ENCODE measurements around the gene ZNF124. TPM values are rescaled to one million over a fixed set of nuclear protein-coding genes. Genes with fewer than 3 reads are reported as not detected.
"Not testable (repeated sequence)": the region's sequence is repeated elsewhere in the genome, so short reads cannot be mapped to it uniquely, and the experiment has no call there.

Gene ZNF124
- total RNA-seq, 1 experiment from 2014 or later = 8.0 TPM

DNA sequence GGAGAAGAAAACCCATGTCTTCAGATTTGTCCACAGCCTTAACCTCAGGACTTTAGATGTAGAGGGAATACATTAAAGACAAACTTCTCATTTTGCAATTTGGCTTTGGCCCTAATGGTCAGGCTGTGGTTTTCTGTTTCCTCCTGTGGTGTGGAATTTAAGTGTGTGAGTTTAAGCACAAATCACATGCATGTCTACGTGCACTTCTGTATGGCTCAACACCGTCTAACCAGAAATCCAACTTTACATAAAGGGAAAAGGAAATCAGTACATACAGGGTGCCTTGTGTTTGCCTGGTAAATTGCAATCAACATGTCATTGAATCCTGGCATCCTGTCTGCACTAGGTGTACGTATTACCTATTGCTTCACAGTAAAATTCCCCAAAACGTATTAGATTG, 1.2 kb upstream of the ZNF124 start:
- DNase-seq (ENCODE audit: low spot score) = no peak

DNA sequence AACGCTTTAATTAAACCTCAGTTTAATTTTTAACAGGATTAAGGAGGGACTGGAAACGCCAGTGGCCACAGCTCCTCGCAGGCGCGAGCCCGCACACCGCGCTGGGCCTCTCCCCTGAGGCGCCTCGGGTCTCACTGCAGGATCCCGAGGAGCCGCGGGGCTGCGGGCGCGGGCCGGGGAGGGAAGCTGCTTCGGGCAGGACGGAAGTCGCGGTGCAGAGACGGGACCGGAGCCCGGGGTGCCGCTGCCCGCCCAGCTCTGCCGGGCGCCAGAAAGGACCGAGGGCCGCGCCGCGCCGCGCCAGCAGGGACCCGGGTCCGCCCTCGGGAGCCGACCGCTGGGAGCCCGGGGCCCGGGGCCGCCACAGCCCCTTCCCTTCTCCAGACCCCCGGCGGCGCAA, 377 bp downstream of the ZNF124 start:
- DNase-seq (ENCODE audit: low spot score) = not testable (repeated sequence)

- DNase-seq (ENCODE audit: low spot score) = no peak
These were observed 6.1 kb downstream of the ZNF124 start for GRCh38 chr1:247165674-247166073.

- no peak for DNase-seq (ENCODE audit: low spot score)
These were observed 7.1 kb downstream of the ZNF124 start for GRCh38 chr1:247164694-247165093.

DNA sequence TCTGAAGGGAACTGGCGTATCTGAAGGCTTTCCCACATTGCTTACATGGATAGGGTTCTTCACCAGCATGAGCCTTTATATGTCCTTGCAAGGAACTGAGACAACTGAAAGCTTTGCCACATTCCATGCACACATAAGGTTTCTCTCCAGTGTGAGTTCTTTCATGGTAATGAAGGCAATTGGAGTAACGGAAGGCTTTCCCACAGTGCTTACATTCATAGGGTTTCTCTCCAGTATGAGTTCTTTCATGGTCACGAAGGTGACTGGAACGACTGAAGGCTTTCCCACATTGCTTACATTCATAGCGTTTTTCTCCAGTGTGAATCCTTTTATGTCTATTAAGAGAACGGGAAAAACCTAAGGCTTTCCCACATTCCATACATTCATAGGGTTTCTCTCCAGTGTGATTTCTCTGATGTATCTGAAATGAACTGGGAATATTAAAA, 15.0 kb downstream of the ZNF124 start:
- DNase-seq (ENCODE audit: low spot score) = no peak

DNA sequence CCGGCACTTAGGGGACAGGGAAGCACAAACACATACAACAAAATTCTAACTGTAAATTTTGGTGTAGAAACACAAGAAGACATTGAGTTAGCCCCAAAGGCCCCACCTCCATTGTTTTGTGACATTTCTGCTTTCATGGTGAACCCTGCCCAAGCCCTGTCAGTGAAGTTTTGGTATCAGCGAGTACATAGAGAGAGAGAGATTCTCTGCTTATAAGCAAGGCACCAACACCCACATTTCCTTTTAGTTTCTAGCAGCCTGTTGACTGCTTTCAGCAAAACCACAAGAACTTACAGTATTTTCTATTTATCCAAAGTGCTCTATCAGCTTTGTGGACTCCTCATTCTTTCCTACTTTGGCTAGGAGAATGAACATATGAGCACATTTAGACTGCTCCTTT, 24.0 kb downstream of the ZNF124 start:
- no peak for DNase-seq (ENCODE audit: low spot score)

DNA sequence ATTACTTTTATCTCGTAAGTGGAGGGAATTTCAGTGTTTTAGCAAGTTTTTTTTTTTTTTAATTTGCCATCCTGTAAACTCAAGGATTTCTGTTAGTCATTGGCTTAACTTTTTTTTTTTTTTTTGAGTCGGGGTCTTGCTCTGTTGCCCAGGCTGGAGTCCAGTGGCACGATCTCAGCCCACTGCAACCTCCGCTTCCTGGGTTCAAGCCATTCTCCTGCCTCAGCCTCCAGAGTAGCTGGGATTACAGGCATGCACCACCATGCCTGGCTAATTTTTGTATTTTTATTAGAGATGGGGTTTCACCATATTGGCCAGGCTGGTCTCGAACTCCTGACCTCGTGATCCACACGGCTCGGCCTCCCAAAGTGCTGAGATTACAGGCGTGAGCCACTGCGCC, 24.7 kb downstream of the ZNF124 start:
- not testable (repeated sequence) for DNase-seq (ENCODE audit: low spot score)

DNA sequence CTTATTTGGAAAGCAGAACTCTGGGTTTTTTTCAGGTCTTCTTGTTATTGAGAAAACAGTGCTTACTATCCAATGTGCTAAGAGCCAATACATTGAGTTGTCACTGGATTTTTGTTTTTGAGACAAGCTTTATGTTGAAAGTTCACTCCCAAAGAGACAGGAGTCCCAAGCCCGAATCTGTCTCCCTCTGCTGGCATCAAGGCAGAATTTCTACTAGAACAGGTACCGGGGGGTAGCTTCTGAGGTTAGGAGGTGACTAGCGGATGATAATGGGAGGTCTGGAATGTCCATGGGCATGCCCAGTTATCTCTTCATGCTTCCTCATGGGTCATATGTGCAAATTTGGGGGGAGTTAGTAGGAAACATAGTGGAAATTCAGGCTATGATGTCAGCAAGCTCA, 25.1 kb downstream of the ZNF124 start:
- DNase-seq (ENCODE audit: low spot score) = peak; percentile 20

DNA sequence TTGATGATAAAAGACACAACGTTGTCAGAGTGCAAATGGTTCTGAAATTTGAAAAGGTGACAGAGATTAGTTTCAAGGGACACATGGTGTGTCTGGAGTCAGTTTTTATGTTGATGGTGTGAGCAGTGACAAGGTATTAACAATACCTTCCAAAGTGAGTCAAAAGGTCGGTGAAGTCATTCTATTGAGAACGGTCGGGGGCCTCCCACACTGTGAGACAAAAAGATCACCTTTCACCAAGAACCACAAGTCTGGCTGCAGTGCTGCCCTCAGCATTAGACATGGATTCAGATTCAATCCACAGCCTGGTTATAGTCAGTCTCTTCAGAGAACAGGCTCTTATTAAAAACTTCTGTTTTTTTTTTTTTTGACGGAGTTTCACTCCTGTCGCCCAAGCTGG, 26.5 kb downstream of the ZNF124 start:
- DNase-seq (ENCODE audit: low spot score) = no peak

DNA sequence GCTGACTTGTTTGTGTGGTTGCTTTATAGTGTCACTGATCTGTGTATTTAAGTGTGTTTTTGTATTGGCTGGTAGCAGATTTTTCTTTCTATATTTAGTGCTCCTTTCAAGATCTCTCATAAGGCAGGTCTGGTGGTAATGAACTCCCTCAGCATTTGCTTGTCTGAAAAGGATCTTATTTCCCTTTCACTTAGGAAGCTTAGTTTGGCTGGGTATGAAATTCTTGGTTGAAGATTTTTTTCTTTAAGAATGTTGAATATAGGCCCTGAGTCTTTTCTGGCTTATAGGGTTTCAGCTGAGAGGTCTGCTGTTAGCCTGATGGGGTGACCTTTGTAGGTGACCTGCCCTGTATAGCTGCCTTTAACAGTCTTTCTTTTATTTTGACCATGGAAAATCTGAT, 32.3 kb downstream of the ZNF124 start:
- not testable (repeated sequence) for DNase-seq (ENCODE audit: low spot score)

GRCh38 chr1:247131236-247131635, 40.6 kb downstream of the ZNF124 start:
- DNase-seq (ENCODE audit: low spot score) = no peak

- not testable (repeated sequence) for DNase-seq (ENCODE audit: low spot score)
These were observed 44.1 kb downstream of the ZNF124 start for GRCh38 chr1:247127519-247128282.

- not testable (repeated sequence) for DNase-seq (ENCODE audit: low spot score)
These were observed 45.2 kb downstream of the ZNF124 start for GRCh38 chr1:247126601-247127000.

DNA sequence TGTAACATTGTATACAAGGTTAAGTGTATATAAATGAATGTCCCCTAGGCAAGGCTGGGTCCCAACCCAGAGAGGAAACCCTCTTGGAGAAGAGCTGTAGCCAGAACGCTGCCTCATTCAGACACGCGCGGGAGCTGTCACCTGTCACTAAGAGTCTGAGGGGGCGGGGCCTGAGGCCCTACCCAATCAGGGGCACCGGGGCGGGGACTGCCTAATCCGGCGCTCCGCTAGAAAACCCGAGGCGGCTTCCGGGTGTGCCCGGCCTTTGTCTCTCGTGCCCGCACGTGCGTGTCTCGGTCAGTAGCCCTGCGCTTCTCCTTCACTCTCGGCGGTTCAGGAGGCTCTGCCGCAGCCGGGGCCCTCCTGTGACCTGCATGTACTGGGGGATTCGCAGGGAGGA, 45.7 kb downstream of the ZNF124 start:
- DNase-seq (ENCODE audit: low spot score) = not testable (repeated sequence)

- DNase-seq (ENCODE audit: low spot score) = no peak
These were observed 50.4 kb downstream of the ZNF124 start for GRCh38 chr1:247121382-247121781.

DNA sequence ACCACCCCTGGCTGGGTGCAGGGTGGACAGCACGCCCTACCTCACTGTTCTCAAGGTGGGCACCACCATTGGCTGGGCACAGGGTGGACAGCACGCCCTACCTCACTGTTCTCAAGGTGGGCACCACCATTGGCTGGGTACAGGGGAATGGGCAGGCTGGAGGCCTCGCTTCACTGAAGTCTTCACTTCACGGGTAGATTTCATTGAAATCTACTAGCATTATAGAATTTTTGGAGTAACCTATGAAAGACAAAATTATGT, 51.5 kb downstream of the ZNF124 start:
- DNase-seq (ENCODE audit: low spot score) = not testable (repeated sequence)

GRCh38 chr1:247119600-247120407, 52.0 kb downstream of the ZNF124 start:
- DNase-seq (ENCODE audit: low spot score) = no peak

GRCh38 chr1:247118946-247119446, 52.8 kb downstream of the ZNF124 start:
- peak; percentile 56 for DNase-seq (ENCODE audit: low spot score)

DNA sequence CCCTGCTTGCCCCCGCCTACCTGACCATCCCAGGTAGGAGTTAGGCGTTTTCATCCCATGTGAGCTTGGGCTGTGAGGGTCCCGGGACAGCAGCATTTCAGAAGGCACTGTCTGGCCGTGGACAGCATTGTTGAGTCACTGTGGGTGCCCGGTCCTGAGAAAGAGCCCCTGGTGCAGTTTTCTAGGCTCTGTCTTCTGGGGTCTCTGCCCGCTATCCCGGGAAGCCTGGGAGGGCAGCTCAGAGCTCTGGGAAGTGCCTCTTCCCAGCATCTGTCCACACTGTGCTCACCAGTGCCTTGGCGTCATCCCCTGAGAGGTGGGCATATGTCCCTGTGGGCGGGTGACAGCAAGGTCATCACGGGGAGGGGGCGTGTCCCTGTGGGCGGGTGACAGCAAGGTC, 56.3 kb downstream of the ZNF124 start:
- no peak for DNase-seq (ENCODE audit: low spot score)

- no peak for DNase-seq (ENCODE audit: low spot score)
These were observed 56.7 kb downstream of the ZNF124 start for GRCh38 chr1:247115141-247115510.

- DNase-seq (ENCODE audit: low spot score) = no peak
These were observed 57.3 kb downstream of the ZNF124 start for GRCh38 chr1:247114351-247115140.

DNA sequence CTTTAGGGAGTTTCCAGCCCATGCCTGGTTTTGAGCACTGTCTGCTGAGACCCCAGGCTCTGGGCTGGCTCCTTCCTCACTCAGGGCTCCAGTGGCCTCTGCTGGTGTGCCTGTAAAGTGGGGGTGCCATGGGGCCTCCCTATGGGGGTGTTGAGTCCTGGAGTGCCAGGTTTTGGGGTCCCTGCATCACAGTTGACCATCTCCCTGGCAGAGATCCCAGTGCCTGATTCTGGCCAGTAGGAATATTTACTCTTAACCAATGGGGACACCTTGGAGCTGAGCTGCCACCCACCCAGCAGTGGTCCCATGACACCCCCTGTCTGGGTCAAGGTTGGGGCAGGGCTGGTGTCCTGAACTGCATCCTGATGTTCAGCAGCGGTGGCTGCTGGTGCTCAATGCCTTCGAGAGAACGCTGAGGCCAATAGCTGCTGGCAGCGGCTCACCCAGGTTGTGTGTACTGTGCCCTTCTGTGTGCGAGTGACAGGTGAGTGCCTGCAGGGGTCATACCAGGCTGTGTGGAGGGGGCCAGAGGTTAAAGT, 58.0 kb downstream of the ZNF124 start:
- DNase-seq (ENCODE audit: low spot score) = no peak
